Skeletal muscle tissue (tissue), 4 donors: ENCODE results near the gene CDH4. TPM values are rescaled to one million over a fixed set of nuclear protein-coding genes. Genes with fewer than 3 reads are reported as not detected.

Experiments used
- H3K27ac ChIP-seq: one replicate; pipeline ENCODE4 v1.7.0; 2013; ENCODE audit warnings: mild to moderate bottlenecking, low read depth, low read length, inconsistent platforms
- H3K27me3 ChIP-seq, 3 donors: one replicate each; pipeline ENCODE4 v1.7.0; 2013; ENCODE audit warnings: low read length in 3 of 3; ENCODE audit not compliant: control insufficient read depth in 3 of 3, insufficient read depth in 3 of 3
- H3K36me3 ChIP-seq, 3 donors: one replicate each; pipeline ENCODE4 v1.7.0; 2013; ENCODE audit warnings: low read length in 3 of 3; ENCODE audit not compliant: control insufficient read depth in 3 of 3, insufficient read depth in 3 of 3
- H3K4me1 ChIP-seq, 3 donors: one replicate each; pipeline ENCODE4 v1.7.0; 2013; ENCODE audit warnings: low read length in 3 of 3, mild to moderate bottlenecking in 3 of 3; ENCODE audit not compliant: control insufficient read depth in 3 of 3, insufficient read depth in 3 of 3
- H3K4me3 ChIP-seq, 3 donors: one replicate each; pipeline ENCODE4 v1.7.0; 2013; ENCODE audit warnings: low read length in 3 of 3
- H3K9ac ChIP-seq, 3 donors: one replicate each; pipeline ENCODE4 v1.7.0; 2013; ENCODE audit warnings: low read length in 3 of 3, mild to moderate bottlenecking in 3 of 3, moderate library complexity in 2 of 3, low read depth in 1 of 3
- H3K9me3 ChIP-seq, 3 donors: one replicate each; pipeline ENCODE4 v1.7.0; 2013; ENCODE audit warnings: low read length in 3 of 3; ENCODE audit not compliant: control insufficient read depth in 3 of 3
- total RNA-seq: library from RNA; depleted of rRNA; stranded (reverse); fragments of >200 nt; gene quantifications from one replicate; pipeline ENCODE4 v1.2.3, GENCODE V29; 2014
- donor health status: Osteomylitis.

CDH4 gene
- total RNA-seq, 1 donor from 2014 or later, result 0.52 TPM

GRCh38 chr20:61662968-61663331, 410.9 kb downstream of the CDH4 start:
- H3K36me3 ChIP-seq, result no peaks in the 10 kb centered on the region
- H3K27me3 ChIP-seq, result peaks cover 4 to 23% (median 17%) of the 10 kb centered on the region in 3 donors
- no peak overlapping the region for H3K9ac ChIP-seq
- no peaks in the 10 kb centered on the region for H3K4me1 ChIP-seq
- H3K9me3 ChIP-seq, result no peaks in the 10 kb centered on the region
- H3K4me3 ChIP-seq, result no peak overlapping the region
- no peak overlapping the region for H3K27ac ChIP-seq

- Histone ChIP-seq H3K4me1 (no peaks in the 10 kb centered on the region), H3K36me3 (no peaks in the 10 kb centered on the region), H3K4me3 (no peak overlapping the region), H3K27ac (no peak overlapping the region), H3K9ac (no peak overlapping the region), H3K27me3 (peaks cover 4 to 23% (median 20%) of the 10 kb centered on the region in 3 donors), H3K9me3 (no peaks in the 10 kb centered on the region)
These were observed 411.7 kb downstream of the CDH4 start for GRCh38 chr20:61663521-61664425.

GRCh38 chr20:61664556-61665320, 412.7 kb downstream of the CDH4 start:
- H3K4me1 ChIP-seq, result no peaks in the 10 kb centered on the region

GRCh38 chr20:61665528-61666470, 413.7 kb downstream of the CDH4 start:
- H3K27me3 ChIP-seq, result peaks cover 4 to 23% (median 20%) of the 10 kb centered on the region in 3 donors
- no peak overlapping the region for H3K9ac ChIP-seq
- H3K4me1 ChIP-seq, result no peaks in the 10 kb centered on the region
- no peaks in the 10 kb centered on the region for H3K36me3 ChIP-seq
- H3K4me3 ChIP-seq, result no peak overlapping the region
- H3K9me3 ChIP-seq, result no peaks in the 10 kb centered on the region
- no peak overlapping the region for H3K27ac ChIP-seq

More at GRCh38 chr20:61664556-61665320, 412.7 kb downstream of the CDH4 start:
- no peaks in the 10 kb centered on the region for H3K36me3 ChIP-seq
- no peak overlapping the region for H3K9ac ChIP-seq
- H3K9me3 ChIP-seq, result no peaks in the 10 kb centered on the region
- H3K4me3 ChIP-seq, result no peak overlapping the region
- H3K27ac ChIP-seq, result no peak overlapping the region
- H3K27me3 ChIP-seq, result peaks cover 4 to 23% (median 20%) of the 10 kb centered on the region in 3 donors

- Histone ChIP-seq H3K36me3 (no peaks in the 10 kb centered on the region), H3K27me3 (peaks cover 4 to 26% (median 20%) of the 10 kb centered on the region in 3 donors), H3K4me1 (no peaks in the 10 kb centered on the region)
These were observed 414.4 kb downstream of the CDH4 start for GRCh38 chr20:61666471-61666832.

GRCh38 chr20:61667056-61667792, 415.2 kb downstream of the CDH4 start:
- Histone ChIP-seq H3K36me3 (no peaks in the 10 kb centered on the region), H3K4me1 (no peaks in the 10 kb centered on the region), H3K9me3 (no peaks in the 10 kb centered on the region), H3K4me3 (no peak overlapping the region), H3K27me3 (peaks cover 4 to 26% (median 20%) of the 10 kb centered on the region in 3 donors), H3K27ac (no peak overlapping the region), H3K9ac (no peak overlapping the region)

More at GRCh38 chr20:61666471-61666832, 414.4 kb downstream of the CDH4 start:
- Histone ChIP-seq H3K9ac (no peak overlapping the region), H3K4me3 (no peak overlapping the region), H3K9me3 (no peaks in the 10 kb centered on the region), H3K27ac (no peak overlapping the region)

GRCh38 chr20:61668065-61668650, 416.1 kb downstream of the CDH4 start:
- Histone ChIP-seq H3K4me1 (no peaks in the 10 kb centered on the region), H3K27ac (no peak overlapping the region), H3K27me3 (peaks cover 4 to 26% (median 20%) of the 10 kb centered on the region in 3 donors), H3K9me3 (no peaks in the 10 kb centered on the region), H3K9ac (no peak overlapping the region), H3K36me3 (no peaks in the 10 kb centered on the region), H3K4me3 (no peak overlapping the region)

GRCh38 chr20:61668771-61669503, 416.9 kb downstream of the CDH4 start:
- Histone ChIP-seq H3K9ac (no peak overlapping the region), H3K4me1 (no peaks in the 10 kb centered on the region), H3K9me3 (no peaks in the 10 kb centered on the region), H3K27ac (no peak overlapping the region), H3K27me3 (peaks cover 4 to 23% (median 20%) of the 10 kb centered on the region in 3 donors), H3K36me3 (no peaks in the 10 kb centered on the region), H3K4me3 (no peak overlapping the region)
